Spleen (tissue), 7 donors: ENCODE measurements around the gene MOGAT2.

ENCODE experiments used
- POLR2A ChIP-seq, 3 donors: fragments of 450-650 bp; IDR thresholded peaks; one replicate each; pipeline ENCODE4 v1.5.1; 2017; ENCODE audit warnings: antibody characterized with exemption in 3 of 3, mild to moderate bottlenecking in 1 of 3
- POLR2AphosphoS5 ChIP-seq, 3 donors: sonication (generic); formaldehyde crosslinking; IDR thresholded peaks; one replicate each; pipeline ENCODE4 v1.5.1; 2017; ENCODE audit warnings: antibody characterized with exemption in 3 of 3
- TF ChIP-seq, protein P1 (sequence below), 11 experiments: fragments of 200-600 bp in 7 of 11; fragments of 450-650 bp in 4 of 11; sonication (generic) in 4 of 11; IDR thresholded peaks in 8 of 11; conservative IDR thresholded peaks in 3 of 11; 1 replicate in 7 of 11; 2 replicates in 4 of 11; pipeline versions ENCODE4 v1.4.0 to v1.8.0; 2016 to 2021; ENCODE audit warnings: antibody characterized with exemption in 11 of 11, inconsistent platforms in 4 of 11, mild to moderate bottlenecking in 1 of 11
- donor health status: DM: no; HTN: no; CAD: no; lungs with moderate emphysema.
- donor health status: DM: no; HTN: no; CAD: no.
- donor health status: DM: no; HTN: no; CAD: no.

- TF ChIP-seq, protein P1, sequence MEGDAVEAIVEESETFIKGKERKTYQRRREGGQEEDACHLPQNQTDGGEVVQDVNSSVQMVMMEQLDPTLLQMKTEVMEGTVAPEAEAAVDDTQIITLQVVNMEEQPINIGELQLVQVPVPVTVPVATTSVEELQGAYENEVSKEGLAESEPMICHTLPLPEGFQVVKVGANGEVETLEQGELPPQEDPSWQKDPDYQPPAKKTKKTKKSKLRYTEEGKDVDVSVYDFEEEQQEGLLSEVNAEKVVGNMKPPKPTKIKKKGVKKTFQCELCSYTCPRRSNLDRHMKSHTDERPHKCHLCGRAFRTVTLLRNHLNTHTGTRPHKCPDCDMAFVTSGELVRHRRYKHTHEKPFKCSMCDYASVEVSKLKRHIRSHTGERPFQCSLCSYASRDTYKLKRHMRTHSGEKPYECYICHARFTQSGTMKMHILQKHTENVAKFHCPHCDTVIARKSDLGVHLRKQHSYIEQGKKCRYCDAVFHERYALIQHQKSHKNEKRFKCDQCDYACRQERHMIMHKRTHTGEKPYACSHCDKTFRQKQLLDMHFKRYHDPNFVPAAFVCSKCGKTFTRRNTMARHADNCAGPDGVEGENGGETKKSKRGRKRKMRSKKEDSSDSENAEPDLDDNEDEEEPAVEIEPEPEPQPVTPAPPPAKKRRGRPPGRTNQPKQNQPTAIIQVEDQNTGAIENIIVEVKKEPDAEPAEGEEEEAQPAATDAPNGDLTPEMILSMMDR (IDR thresholded peaks at IDR 0.05 in 8 of 11, conservative IDR thresholded peaks at IDR 0.05 in 3 of 11): no peak
- TF ChIP-seq POLR2AphosphoS5 (IDR thresholded peaks at IDR 0.05) (no peak), POLR2A (IDR thresholded peaks at IDR 0.05) (no peak)
Observed at GRCh38 chr11:75678620-75679259, 38.9 kb upstream of the MOGAT2 start.
